Ishikawa (cell line): ENCODE data around the gene AOX1.

Source experiments
- CEBPB ChIP-seq: IDR thresholded peaks from 2 replicates; pipeline ENCODE4 v1.6.1; 2012
- CREB1 ChIP-seq: IDR thresholded peaks from 2 replicates; pipeline ENCODE4 v1.6.1; 2012; ENCODE audit warnings: low read depth
- EGR1 ChIP-seq: IDR thresholded peaks from 2 replicates; pipeline ENCODE4 v1.6.1; 2012
- EP300 ChIP-seq: IDR thresholded peaks from 2 replicates; pipeline ENCODE4 v1.6.1; 2012; ENCODE audit warnings: borderline replicate concordance
- FOXM1 ChIP-seq: IDR thresholded peaks from 2 replicates; pipeline ENCODE4 v1.6.1; 2012; ENCODE audit warnings: low read depth, borderline replicate concordance
- NFIC ChIP-seq: IDR thresholded peaks from 2 replicates; pipeline ENCODE4 v1.6.1; 2012
- RAD21 ChIP-seq: IDR thresholded peaks from 2 replicates; pipeline ENCODE4 v1.6.1; 2012; ENCODE audit warnings: low read depth
- REST ChIP-seq: IDR thresholded peaks from 2 replicates; pipeline ENCODE4 v1.6.1; 2012; ENCODE audit warnings: low read depth, mild to moderate bottlenecking
- TAF1 ChIP-seq: IDR thresholded peaks from 2 replicates; pipeline ENCODE4 v1.6.1; 2012; ENCODE audit warnings: low read depth, mild to moderate bottlenecking
- TCF12 ChIP-seq: IDR thresholded peaks from 2 replicates; pipeline ENCODE4 v1.6.1; 2012; ENCODE audit warnings: low read depth
- TEAD4 ChIP-seq: IDR thresholded peaks from 2 replicates; pipeline ENCODE4 v1.6.1; 2012
- USF1 ChIP-seq: IDR thresholded peaks from 2 replicates; pipeline ENCODE4 v1.6.1; 2012
- YY1 ChIP-seq: IDR thresholded peaks from 2 replicates; pipeline ENCODE4 v1.6.1; 2012; ENCODE audit warnings: low read depth
- ZBTB7A ChIP-seq: IDR thresholded peaks from 2 replicates; pipeline ENCODE4 v1.6.1; 2012; ENCODE audit warnings: low read depth
- TF ChIP-seq, protein P1 (sequence below): IDR thresholded peaks from 2 replicates; pipeline ENCODE4 v1.6.1; 2012

Gene AOX1

GRCh38 chr2:200700856-200701255 lies 115.0 kb downstream of the AOX1 start:
- TF ChIP-seq TAF1, result no peak
- no peak for TF ChIP-seq EP300
- TF ChIP-seq FOXM1, result no peak
- no peak for TF ChIP-seq CEBPB
- TF ChIP-seq, protein P1, sequence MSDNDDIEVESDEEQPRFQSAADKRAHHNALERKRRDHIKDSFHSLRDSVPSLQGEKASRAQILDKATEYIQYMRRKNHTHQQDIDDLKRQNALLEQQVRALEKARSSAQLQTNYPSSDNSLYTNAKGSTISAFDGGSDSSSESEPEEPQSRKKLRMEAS, result no peak

GRCh38 chr2:200702044-200702443 lies 116.2 kb downstream of the AOX1 start:
- TF ChIP-seq RAD21 (no peak), USF1 (no peak), CEBPB (no peak), YY1 (no peak), REST (no peak), TCF12 (no peak), EP300 (no peak), CREB1 (no peak)

GRCh38 chr2:200702646-200703118 lies 116.9 kb downstream of the AOX1 start:
- TF ChIP-seq REST (no peak), NFIC (no peak), CREB1 (no peak), TAF1 (no peak), RAD21 (no peak), TCF12 (no peak), EGR1 (no peak), FOXM1 (no peak), YY1 (no peak), USF1 (no peak)

- TF ChIP-seq ZBTB7A, result no peak
- peak; percentile 75 for TF ChIP-seq RAD21
Measured at GRCh38 chr2:200703127-200703925, 117.5 kb downstream of the AOX1 start.

- TF ChIP-seq RAD21 (no peak), TEAD4 (no peak), REST (no peak), CEBPB (no peak), TCF12 (no peak), TAF1 (no peak), FOXM1 (no peak), NFIC (no peak), USF1 (no peak), ZBTB7A (no peak), CREB1 (no peak), EGR1 (no peak), YY1 (no peak), EP300 (no peak)
- TF ChIP-seq, protein P1, result no peak
Measured at GRCh38 chr2:200703926-200704637, 118.3 kb downstream of the AOX1 start.
